Astrocyte of the cerebellum (primary cell): ENCODE data around the gene SLCO3A1.

Experiments
- DNase-seq: peaks from one replicate; pipeline ENCODE4 v3.0.0-alpha.2; 2011; ENCODE audit warnings: low read depth
- H3K4me3 ChIP-seq: 2 replicates; pipeline ENCODE4 v1.5.1; 2011; ENCODE audit warnings: mild to moderate bottlenecking, low read depth, low read length, moderate library complexity
- CTCF ChIP-seq: IDR thresholded peaks from 2 replicates; pipeline ENCODE4 v1.5.1; 2012; ENCODE audit warnings: low read length, low read depth, moderate library complexity, mild to moderate bottlenecking; ENCODE audit errors: missing control alignments
- in situ Hi-C: cut with HindIII; loops from 2 replicates; pipeline ENCODE4 v1.10.0; 2017; ENCODE audit warnings: low sequenced_read_pairs

SLCO3A1 gene

GRCh38 chr15:92074101-92074500, 220.6 kb downstream of the SLCO3A1 start:
- no peak overlapping the region for H3K4me3 ChIP-seq
- TF ChIP-seq CTCF = no peak
- in situ Hi-C loops = no loop called here
- no peak for DNase-seq

GRCh38 chr15:92074646-92075045, 221.1 kb downstream of the SLCO3A1 start:
- in situ Hi-C loops = no loop called here
- no peak for DNase-seq
- no peak overlapping the region for H3K4me3 ChIP-seq
- TF ChIP-seq CTCF = no peak

GRCh38 chr15:92075764-92076163, 222.3 kb downstream of the SLCO3A1 start:
- no peak overlapping the region for H3K4me3 ChIP-seq
- in situ Hi-C loops = no loop called here
- no peak for DNase-seq
- TF ChIP-seq CTCF = no peak

- in situ Hi-C loops = no loop called here
- no peak for TF ChIP-seq CTCF
- DNase-seq = no peak
- H3K4me3 ChIP-seq = no peak overlapping the region
These were observed 223.0 kb downstream of the SLCO3A1 start for GRCh38 chr15:92076541-92076940.

- no peak overlapping the region for H3K4me3 ChIP-seq
- TF ChIP-seq CTCF = peak; percentile 83
- DNase-seq = peak; percentile 44
- in situ Hi-C loops = no loop called here
These were observed 224.0 kb downstream of the SLCO3A1 start for GRCh38 chr15:92077353-92078085.

- no peak for DNase-seq
- H3K4me3 ChIP-seq = no peak overlapping the region
- TF ChIP-seq CTCF = no peak
- in situ Hi-C loops = no loop called here
These were observed 224.8 kb downstream of the SLCO3A1 start for GRCh38 chr15:92078270-92078669.

- in situ Hi-C loops = no loop called here
- peak; percentile 42 for TF ChIP-seq CTCF
- H3K4me3 ChIP-seq = no peak overlapping the region
- no peak for DNase-seq
These were observed 225.5 kb downstream of the SLCO3A1 start for GRCh38 chr15:92079047-92079446.
